ENCODE measurements around the gene RAB11A.

DNA sequence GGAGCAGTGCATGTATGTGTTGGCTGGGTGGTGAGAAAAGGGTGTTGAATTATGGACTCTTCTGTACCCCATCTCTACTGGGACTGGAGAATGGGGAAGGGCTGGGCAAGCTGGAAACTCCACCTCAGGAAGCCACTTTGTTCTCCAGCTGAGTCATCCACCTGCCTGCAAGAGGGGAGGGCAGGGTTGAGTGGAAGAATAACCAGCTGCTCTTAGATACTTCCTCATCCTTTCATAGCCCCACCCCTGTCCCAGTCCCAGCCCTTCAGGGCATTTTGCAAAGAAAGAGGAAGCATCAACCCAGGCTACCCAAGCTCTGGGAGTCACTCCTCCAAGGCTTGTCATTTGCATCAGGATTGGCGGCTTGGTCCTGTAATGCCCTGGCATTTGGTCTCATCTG lies 33.1 kb downstream of the RAB11A start:
- TF ChIP-seq, protein P1, sequence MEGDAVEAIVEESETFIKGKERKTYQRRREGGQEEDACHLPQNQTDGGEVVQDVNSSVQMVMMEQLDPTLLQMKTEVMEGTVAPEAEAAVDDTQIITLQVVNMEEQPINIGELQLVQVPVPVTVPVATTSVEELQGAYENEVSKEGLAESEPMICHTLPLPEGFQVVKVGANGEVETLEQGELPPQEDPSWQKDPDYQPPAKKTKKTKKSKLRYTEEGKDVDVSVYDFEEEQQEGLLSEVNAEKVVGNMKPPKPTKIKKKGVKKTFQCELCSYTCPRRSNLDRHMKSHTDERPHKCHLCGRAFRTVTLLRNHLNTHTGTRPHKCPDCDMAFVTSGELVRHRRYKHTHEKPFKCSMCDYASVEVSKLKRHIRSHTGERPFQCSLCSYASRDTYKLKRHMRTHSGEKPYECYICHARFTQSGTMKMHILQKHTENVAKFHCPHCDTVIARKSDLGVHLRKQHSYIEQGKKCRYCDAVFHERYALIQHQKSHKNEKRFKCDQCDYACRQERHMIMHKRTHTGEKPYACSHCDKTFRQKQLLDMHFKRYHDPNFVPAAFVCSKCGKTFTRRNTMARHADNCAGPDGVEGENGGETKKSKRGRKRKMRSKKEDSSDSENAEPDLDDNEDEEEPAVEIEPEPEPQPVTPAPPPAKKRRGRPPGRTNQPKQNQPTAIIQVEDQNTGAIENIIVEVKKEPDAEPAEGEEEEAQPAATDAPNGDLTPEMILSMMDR (IDR thresholded peaks at IDR 0.05) = no peak
- no peak for TF ChIP-seq POLR2A (IDR thresholded peaks at IDR 0.05)

Measured in prostate gland (tissue), 2 donors.